ENCODE data around the gene RAD51AP1.

GRCh38 chr12:4607056-4607455 lies 68.4 kb downstream of the RAD51AP1 start:
- TF ChIP-seq CTCF (IDR thresholded peaks at IDR 0.05), result no peak
- TF ChIP-seq POLR2A (IDR thresholded peaks at IDR 0.05), result no peak
